Uterus (tissue), 4 donors: ENCODE measurements around the gene RGPD8. TPM values are rescaled to one million over a fixed set of nuclear protein-coding genes. Genes with fewer than 3 reads are reported as not detected.

ENCODE experiments used
- DNase-seq, 2 donors: peaks; one replicate each; pipeline ENCODE4 v3.0.0-alpha.2; 2019 to 2020
- H3K27ac ChIP-seq, 2 donors: fragments of 200-600 bp; sonication (generic); 1 replicate in 1 of 2; 2 replicates in 1 of 2; pipeline ENCODE4 v1.5.1; 2016 to 2018
- H3K27me3 ChIP-seq, 2 donors: fragments of 200-600 bp; sonication (generic); one replicate each; pipeline ENCODE4 v1.5.1; 2018 to 2019; ENCODE audit warnings: control low read depth in 1 of 2
- H3K36me3 ChIP-seq, 2 donors: fragments of 200-600 bp; sonication (generic); one replicate each; pipeline ENCODE4 v1.5.1; 2019; ENCODE audit warnings: control low read depth in 1 of 2
- H3K4me1 ChIP-seq, 2 donors: fragments of 200-600 bp; sonication (generic); one replicate each; pipeline ENCODE4 v1.5.1; 2018 to 2019; ENCODE audit warnings: control low read depth in 1 of 2
- H3K4me3 ChIP-seq, 2 donors: fragments of 200-600 bp; sonication (generic); 1 replicate in 1 of 2; 2 replicates in 1 of 2; pipeline ENCODE4 v1.5.1; 2018 to 2019; ENCODE audit warnings: mild to moderate bottlenecking in 1 of 2
- H3K9me3 ChIP-seq, 2 donors: fragments of 200-600 bp; sonication (generic); one replicate each; pipeline ENCODE4 v1.5.1; 2019; ENCODE audit warnings: control low read depth in 1 of 2
- POLR2A ChIP-seq, 2 donors: fragments of 450-650 bp; IDR thresholded peaks; one replicate each; pipeline ENCODE4 v1.6.1; 2016; ENCODE audit warnings: antibody characterized with exemption in 2 of 2, mild to moderate bottlenecking in 1 of 2, moderate library complexity in 1 of 2
- intact Hi-C: fragments of 100-400 bp; cut with DNase I; formaldehyde crosslinking; loops from one replicate; pipeline ENCODE4 v1.15.1; 2023; ENCODE audit warnings: low total_unique reads
- total RNA-seq, 4 donors: library from RNA; depleted of rRNA in 3 of 4; stranded (reverse); fragments of >200 nt in 3 of 4; gene quantifications; one replicate each; pipeline versions ENCODE4 v1.1.0 to v1.2.4, GENCODE V29; 2014 to 2023
- TF ChIP-seq, protein P1 (sequence below), 4 experiments: fragments of 200-600 bp in 2 of 4; fragments of 450-650 bp in 2 of 4; sonication (generic) in 2 of 4; IDR thresholded peaks; one replicate each; pipeline ENCODE4 v1.5.1; 2016 to 2019; ENCODE audit warnings: antibody characterized with exemption in 4 of 4, mild to moderate bottlenecking in 2 of 4, moderate library complexity in 1 of 4
- donor health status: DM: yes; HTN: yes; CAD: no.

Gene RGPD8
- total RNA-seq, 4 donors from 2014 or later, result 5.3 to 39.8 (median 25.1) TPM

DNA sequence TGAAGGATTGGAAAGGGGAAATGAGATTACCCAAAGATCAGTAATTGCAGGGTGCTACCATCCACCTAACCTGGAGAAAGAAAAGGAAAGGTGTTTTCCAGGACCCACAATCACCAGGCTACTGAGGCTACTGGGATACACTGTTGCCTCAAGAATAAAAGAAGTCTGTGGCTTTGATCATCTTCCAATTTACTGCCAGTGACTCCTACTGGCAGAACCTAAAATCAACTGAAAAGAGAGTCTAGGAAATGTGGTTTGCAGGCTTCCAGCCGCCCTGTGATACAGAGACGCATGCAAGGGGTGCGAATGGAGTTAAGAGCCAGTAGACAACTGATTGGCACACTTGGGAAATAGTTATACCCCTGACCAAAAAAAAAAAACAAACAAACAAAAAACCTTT lies 31.9 kb upstream of the RGPD8 start:
- intact Hi-C loops, result no loop called here

DNA sequence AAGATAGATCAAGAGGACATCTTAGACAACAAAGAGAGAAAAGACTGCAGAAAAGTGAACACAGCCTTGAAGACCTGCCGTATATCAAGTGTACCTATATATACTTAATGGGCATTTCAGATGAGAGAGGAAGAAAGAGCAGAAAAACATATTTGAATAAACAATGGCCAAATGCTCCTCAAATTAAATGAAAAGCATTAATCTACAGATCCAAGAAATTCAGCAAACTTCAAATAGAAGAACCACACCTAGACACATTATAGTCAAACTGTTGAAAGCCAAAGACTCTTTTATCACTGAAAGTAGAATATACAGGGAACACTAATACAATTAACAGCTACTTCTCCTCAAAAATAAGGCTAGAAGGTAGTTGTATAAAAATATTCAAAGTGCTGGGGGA lies 29.8 kb upstream of the RGPD8 start:
- Histone ChIP-seq H3K9me3 (no peaks in the 10 kb centered on the region), H3K27me3 (no peaks in the 10 kb centered on the region), H3K4me3 (no peak overlapping the region), H3K36me3 (no peaks in the 10 kb centered on the region), H3K4me1 (no peaks in the 10 kb centered on the region), H3K27ac (no peak overlapping the region)
- intact Hi-C loops, result no loop called here
- TF ChIP-seq, protein P1, sequence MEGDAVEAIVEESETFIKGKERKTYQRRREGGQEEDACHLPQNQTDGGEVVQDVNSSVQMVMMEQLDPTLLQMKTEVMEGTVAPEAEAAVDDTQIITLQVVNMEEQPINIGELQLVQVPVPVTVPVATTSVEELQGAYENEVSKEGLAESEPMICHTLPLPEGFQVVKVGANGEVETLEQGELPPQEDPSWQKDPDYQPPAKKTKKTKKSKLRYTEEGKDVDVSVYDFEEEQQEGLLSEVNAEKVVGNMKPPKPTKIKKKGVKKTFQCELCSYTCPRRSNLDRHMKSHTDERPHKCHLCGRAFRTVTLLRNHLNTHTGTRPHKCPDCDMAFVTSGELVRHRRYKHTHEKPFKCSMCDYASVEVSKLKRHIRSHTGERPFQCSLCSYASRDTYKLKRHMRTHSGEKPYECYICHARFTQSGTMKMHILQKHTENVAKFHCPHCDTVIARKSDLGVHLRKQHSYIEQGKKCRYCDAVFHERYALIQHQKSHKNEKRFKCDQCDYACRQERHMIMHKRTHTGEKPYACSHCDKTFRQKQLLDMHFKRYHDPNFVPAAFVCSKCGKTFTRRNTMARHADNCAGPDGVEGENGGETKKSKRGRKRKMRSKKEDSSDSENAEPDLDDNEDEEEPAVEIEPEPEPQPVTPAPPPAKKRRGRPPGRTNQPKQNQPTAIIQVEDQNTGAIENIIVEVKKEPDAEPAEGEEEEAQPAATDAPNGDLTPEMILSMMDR (IDR thresholded peaks at IDR 0.05), result no peak
- no peak for TF ChIP-seq POLR2A (IDR thresholded peaks at IDR 0.05)
- DNase-seq, result no peak

More for the DNA sequence above, 31.9 kb upstream of the RGPD8 start:
- Histone ChIP-seq H3K4me1 (no peaks in the 10 kb centered on the region), H3K36me3 (no peaks in the 10 kb centered on the region), H3K27ac (no peak overlapping the region), H3K4me3 (no peak overlapping the region), H3K27me3 (no peaks in the 10 kb centered on the region), H3K9me3 (no peaks in the 10 kb centered on the region)
- no peak for TF ChIP-seq POLR2A (IDR thresholded peaks at IDR 0.05)
- no peak for DNase-seq

DNA sequence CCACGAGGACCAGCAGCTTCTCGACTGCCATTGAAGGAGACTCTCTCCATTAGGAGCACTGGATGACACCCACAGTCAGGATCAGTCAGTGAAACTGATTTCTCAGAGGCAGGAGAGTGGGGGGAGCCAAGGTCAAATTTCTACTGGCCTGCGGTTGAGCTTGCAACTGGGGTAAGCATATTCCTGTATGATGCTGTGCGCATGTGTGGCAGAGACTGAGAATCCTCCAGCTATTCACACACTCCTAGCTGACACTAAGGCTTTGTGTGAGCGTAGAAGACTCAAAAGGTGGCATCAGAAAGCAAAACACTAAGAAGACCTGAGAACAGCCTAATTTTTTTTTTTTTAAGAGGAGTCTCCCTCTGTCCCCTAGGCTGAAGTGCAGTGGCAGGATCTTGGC lies 28.7 kb upstream of the RGPD8 start:
- Histone ChIP-seq H3K4me3 (no peak overlapping the region), H3K36me3 (no peaks in the 10 kb centered on the region), H3K27ac (no peak overlapping the region), H3K27me3 (no peaks in the 10 kb centered on the region), H3K9me3 (no peaks in the 10 kb centered on the region), H3K4me1 (no peaks in the 10 kb centered on the region)
- no peak for DNase-seq
- TF ChIP-seq, protein P1 (IDR thresholded peaks at IDR 0.05), result no peak
- no peak for TF ChIP-seq POLR2A (IDR thresholded peaks at IDR 0.05)
- intact Hi-C loops, result no loop called here

DNA sequence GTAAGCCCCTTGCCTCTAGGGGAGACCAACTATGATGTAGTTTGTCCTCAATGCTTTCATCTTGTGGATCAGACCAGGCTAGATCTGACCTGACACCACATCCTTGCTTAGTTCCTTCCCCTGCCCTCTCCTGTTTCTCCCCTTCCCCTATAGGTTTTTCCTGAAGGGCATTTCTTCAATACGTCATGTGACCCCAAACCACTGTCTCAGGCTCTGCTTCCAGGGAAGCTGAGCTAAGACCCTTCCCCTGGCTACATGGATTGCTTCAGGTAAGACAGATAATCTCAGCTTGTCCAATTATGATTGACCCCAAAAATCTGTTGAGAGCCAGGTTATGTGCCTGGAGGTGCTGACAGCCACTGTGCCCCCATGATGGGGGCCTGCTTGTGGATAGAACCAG lies 25.9 kb upstream of the RGPD8 start:
- no peaks in the 10 kb centered on the region for H3K27me3 ChIP-seq
- intact Hi-C loops, result no loop called here
- DNase-seq, result no peak
- TF ChIP-seq, protein P1 (IDR thresholded peaks at IDR 0.05), result no peak
- no peak for TF ChIP-seq POLR2A (IDR thresholded peaks at IDR 0.05)
- H3K27ac ChIP-seq, result no peak overlapping the region
- H3K9me3 ChIP-seq, result no peaks in the 10 kb centered on the region
- no peaks in the 10 kb centered on the region for H3K36me3 ChIP-seq
- H3K4me3 ChIP-seq, result no peak overlapping the region
- H3K4me1 ChIP-seq, result no peaks in the 10 kb centered on the region

DNA sequence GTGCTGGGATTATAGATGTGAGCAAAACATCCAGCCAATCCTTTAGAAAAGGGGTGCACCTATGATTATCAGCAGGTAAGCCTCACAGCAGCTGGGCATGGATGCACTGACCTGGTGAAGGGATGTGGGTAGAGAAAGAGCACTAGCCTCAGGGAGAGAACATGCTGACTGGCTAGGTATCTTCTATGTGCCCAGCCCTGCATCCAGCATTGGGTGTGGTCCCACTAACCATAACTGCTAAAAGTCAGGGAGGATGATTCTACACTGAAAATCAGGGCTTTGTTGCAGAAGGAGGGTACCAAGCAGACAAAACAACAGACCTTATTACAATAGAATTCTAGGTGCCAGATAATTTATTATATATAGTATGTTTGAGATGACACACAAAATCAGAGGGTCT lies 21.1 kb upstream of the RGPD8 start:
- intact Hi-C loops, result no loop called here
- Histone ChIP-seq H3K9me3 (no peaks in the 10 kb centered on the region), H3K4me1 (no peaks in the 10 kb centered on the region), H3K4me3 (no peak overlapping the region), H3K27ac (no peak overlapping the region), H3K27me3 (no peaks in the 10 kb centered on the region), H3K36me3 (no peaks in the 10 kb centered on the region)
- DNase-seq, result no peak
- TF ChIP-seq, protein P1 (IDR thresholded peaks at IDR 0.05), result no peak
- TF ChIP-seq POLR2A (IDR thresholded peaks at IDR 0.05), result no peak

DNA sequence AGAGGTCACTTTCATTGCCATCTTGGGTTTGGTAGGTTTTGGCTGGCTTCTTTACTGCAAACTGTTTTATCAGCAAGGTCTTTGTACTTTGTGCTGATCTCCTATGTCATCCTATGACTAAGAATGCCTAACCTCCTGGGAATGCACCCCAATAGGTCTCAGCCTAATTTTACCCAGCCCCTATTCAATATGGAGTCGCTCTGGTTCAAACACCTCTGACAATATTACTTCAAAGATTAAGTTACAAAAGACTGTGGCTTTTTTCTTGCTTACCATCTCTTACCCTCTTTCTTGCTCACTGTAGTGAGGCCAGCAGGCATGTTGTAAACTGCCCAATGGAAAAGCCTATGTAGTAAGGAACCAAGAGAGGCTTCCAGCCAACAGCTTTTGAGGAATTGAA lies 17.9 kb upstream of the RGPD8 start:
- intact Hi-C loops, result no loop called here
- no peak for DNase-seq
- no peaks in the 10 kb centered on the region for H3K9me3 ChIP-seq
- H3K4me3 ChIP-seq, result no peak overlapping the region
- TF ChIP-seq, protein P1 (IDR thresholded peaks at IDR 0.05), result no peak
- no peak for TF ChIP-seq POLR2A (IDR thresholded peaks at IDR 0.05)
- no peaks in the 10 kb centered on the region for H3K36me3 ChIP-seq
- no peaks in the 10 kb centered on the region for H3K27me3 ChIP-seq
- H3K27ac ChIP-seq, result no peak overlapping the region
- H3K4me1 ChIP-seq, result no peaks in the 10 kb centered on the region
